ENCODE measurements around the gene EXOC1L.

EXOC1L gene

DNA sequence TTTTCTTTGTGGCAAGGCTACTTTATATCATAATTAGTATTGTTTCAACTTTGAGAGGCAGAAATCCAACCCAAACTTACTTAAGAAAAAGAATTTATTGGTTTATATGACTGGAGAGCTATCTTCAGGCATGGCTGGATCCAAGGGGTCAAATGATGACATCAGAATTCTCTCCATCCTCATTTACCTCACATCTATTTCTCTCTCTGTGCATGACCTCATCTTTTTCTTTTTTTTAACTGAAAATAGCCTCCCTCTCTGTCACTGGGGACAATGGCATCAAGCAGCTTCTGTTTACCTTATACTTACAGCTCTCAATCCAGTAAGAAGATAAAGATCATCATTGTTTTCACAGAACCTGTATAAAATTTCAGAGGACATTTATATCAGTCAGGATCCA is 12.0 kb upstream of the EXOC1L start:
- Histone ChIP-seq H3K27ac (ENCODE audit: low read depth in 2 of 2, low read length in 2 of 2) (no peak overlapping the region), H3K4me1 (ENCODE audit: control insufficient read depth in 2 of 2, insufficient read depth in 2 of 2, low read length in 2 of 2) (no peaks in the 10 kb centered on the region), H3K9ac (ENCODE audit: low read depth in 1 of 2, low read length in 2 of 2) (no peak overlapping the region), H3K27me3 (ENCODE audit: control insufficient read depth in 2 of 2, insufficient read depth in 2 of 2, low read length in 2 of 2) (no peaks in the 10 kb centered on the region), H3K36me3 (ENCODE audit: control insufficient read depth in 2 of 2, insufficient read depth in 2 of 2, low read length in 2 of 2) (no peaks in the 10 kb centered on the region), H3K4me3 (ENCODE audit: low read length in 2 of 2) (no peak overlapping the region), H3K9me3 (ENCODE audit: control insufficient read depth in 2 of 2, low read length in 2 of 2) (no peaks in the 10 kb centered on the region)

DNA sequence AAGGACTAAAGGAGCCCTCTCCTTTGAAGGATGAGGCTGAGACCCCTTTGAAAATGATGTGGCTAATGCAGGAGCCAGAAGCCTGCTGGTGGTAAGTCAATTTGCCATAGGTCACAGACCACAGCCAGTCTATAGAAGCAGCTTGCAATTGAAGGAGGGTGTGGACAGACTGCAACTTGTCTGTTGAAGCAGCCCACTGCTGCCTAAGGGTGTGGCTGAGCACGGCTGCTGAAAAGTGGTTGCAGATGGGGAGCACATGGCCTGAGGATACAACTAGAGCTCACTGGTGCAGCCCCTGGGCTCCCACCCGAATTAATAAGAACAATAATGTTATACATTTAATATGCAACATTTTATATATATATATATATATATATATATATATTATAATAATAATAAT is 11.4 kb upstream of the EXOC1L start:
- Histone ChIP-seq H3K4me3 (ENCODE audit: low read length in 2 of 2) (no peak overlapping the region), H3K27ac (ENCODE audit: low read depth in 2 of 2, low read length in 2 of 2) (no peak overlapping the region), H3K9me3 (ENCODE audit: control insufficient read depth in 2 of 2, low read length in 2 of 2) (no peaks in the 10 kb centered on the region)

DNA sequence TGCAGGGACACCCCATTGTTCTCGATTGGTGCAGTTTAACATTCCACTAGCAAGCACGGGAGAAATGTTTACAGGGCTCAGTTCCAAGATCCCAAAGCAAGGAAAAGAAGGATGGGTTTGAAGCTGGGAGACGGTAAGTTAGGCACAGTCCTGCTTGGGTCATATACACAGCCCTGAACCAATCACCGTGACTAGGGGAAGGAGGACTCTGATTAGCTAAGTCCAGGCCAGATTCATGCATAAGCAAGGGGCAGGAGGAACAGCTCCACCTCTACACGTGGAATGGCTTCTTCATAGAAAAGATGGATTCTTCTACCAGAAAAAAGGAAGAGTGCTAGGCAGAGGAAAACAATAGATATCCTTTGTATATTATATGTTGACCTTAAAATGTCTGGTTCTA is 11.0 kb upstream of the EXOC1L start:
- H3K9ac ChIP-seq (ENCODE audit: low read depth in 1 of 2, low read length in 2 of 2): no peak overlapping the region
- H3K4me1 ChIP-seq (ENCODE audit: control insufficient read depth in 2 of 2, insufficient read depth in 2 of 2, low read length in 2 of 2): no peaks in the 10 kb centered on the region
- H3K27me3 ChIP-seq (ENCODE audit: control insufficient read depth in 2 of 2, insufficient read depth in 2 of 2, low read length in 2 of 2): no peaks in the 10 kb centered on the region
- no peak overlapping the region for H3K4me3 ChIP-seq (ENCODE audit: low read length in 2 of 2)
- H3K9me3 ChIP-seq (ENCODE audit: control insufficient read depth in 2 of 2, low read length in 2 of 2): no peaks in the 10 kb centered on the region
- no peak overlapping the region for H3K27ac ChIP-seq (ENCODE audit: low read depth in 2 of 2, low read length in 2 of 2)
- H3K36me3 ChIP-seq (ENCODE audit: control insufficient read depth in 2 of 2, insufficient read depth in 2 of 2, low read length in 2 of 2): no peaks in the 10 kb centered on the region

More for the DNA sequence above, 11.4 kb upstream of the EXOC1L start:
- Histone ChIP-seq H3K4me1 (ENCODE audit: control insufficient read depth in 2 of 2, insufficient read depth in 2 of 2, low read length in 2 of 2) (no peaks in the 10 kb centered on the region), H3K27me3 (ENCODE audit: control insufficient read depth in 2 of 2, insufficient read depth in 2 of 2, low read length in 2 of 2) (no peaks in the 10 kb centered on the region), H3K36me3 (ENCODE audit: control insufficient read depth in 2 of 2, insufficient read depth in 2 of 2, low read length in 2 of 2) (no peaks in the 10 kb centered on the region), H3K9ac (ENCODE audit: low read depth in 1 of 2, low read length in 2 of 2) (no peak overlapping the region)

DNA sequence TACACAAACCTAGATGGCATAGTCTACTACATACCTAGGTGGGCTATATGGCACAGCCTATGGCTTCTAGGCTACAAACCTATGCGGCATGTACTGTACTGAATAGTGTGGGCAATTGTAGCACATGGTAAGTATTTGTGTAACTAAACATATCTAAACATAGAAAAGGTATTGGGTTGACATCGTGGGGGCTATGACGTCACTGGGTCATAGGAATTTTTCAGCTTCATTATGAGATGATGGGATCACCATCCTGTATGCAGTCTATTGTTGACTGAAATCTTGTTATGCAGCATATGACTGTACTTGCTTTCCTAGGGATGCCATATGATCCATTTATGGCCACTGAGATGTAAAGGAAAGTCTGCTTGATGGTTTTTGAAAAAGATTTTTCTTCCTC is 1.9 kb upstream of the EXOC1L start:
- H3K9ac ChIP-seq (ENCODE audit: low read depth in 1 of 2, low read length in 2 of 2): no peak overlapping the region
- no peaks in the 10 kb centered on the region for H3K9me3 ChIP-seq (ENCODE audit: control insufficient read depth in 2 of 2, low read length in 2 of 2)
- no peak overlapping the region for H3K4me3 ChIP-seq (ENCODE audit: low read length in 2 of 2)
- peaks cover 0 to 4% of the 10 kb centered on the region in 2 donors for H3K27me3 ChIP-seq (ENCODE audit: control insufficient read depth in 2 of 2, insufficient read depth in 2 of 2, low read length in 2 of 2)
- H3K36me3 ChIP-seq (ENCODE audit: control insufficient read depth in 2 of 2, insufficient read depth in 2 of 2, low read length in 2 of 2): no peaks in the 10 kb centered on the region
- no peaks in the 10 kb centered on the region for H3K4me1 ChIP-seq (ENCODE audit: control insufficient read depth in 2 of 2, insufficient read depth in 2 of 2, low read length in 2 of 2)
- H3K27ac ChIP-seq (ENCODE audit: low read depth in 2 of 2, low read length in 2 of 2): no peak overlapping the region

DNA sequence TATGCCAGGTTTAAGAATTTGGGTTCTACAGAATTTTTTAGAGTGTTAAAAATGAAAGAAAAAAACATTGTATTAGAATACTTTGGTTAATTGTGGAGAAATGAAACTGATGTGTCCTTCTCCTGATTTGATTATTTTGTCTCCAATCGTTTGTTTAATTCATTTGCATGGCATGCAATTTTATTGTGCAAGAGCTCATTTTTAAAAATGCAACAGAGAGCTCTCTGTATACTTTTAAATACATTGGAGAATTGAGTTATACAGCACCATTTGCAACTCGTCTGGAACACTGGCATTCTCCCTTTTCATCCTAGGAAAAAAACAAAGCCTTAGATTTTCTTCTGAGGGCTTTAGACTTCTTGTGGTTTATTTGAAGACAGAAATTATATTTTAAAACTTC is 689 bp downstream of the EXOC1L start:
- no peaks in the 10 kb centered on the region for H3K4me1 ChIP-seq (ENCODE audit: control insufficient read depth in 2 of 2, insufficient read depth in 2 of 2, low read length in 2 of 2)
- H3K4me3 ChIP-seq (ENCODE audit: low read length in 2 of 2): no peak overlapping the region
- no peaks in the 10 kb centered on the region for H3K36me3 ChIP-seq (ENCODE audit: control insufficient read depth in 2 of 2, insufficient read depth in 2 of 2, low read length in 2 of 2)
- no peak overlapping the region for H3K27ac ChIP-seq (ENCODE audit: low read depth in 2 of 2, low read length in 2 of 2)
- peaks cover 0 to 4% of the 10 kb centered on the region in 2 donors for H3K27me3 ChIP-seq (ENCODE audit: control insufficient read depth in 2 of 2, insufficient read depth in 2 of 2, low read length in 2 of 2)
- no peaks in the 10 kb centered on the region for H3K9me3 ChIP-seq (ENCODE audit: control insufficient read depth in 2 of 2, low read length in 2 of 2)
- H3K9ac ChIP-seq (ENCODE audit: low read depth in 1 of 2, low read length in 2 of 2): no peak overlapping the region

DNA sequence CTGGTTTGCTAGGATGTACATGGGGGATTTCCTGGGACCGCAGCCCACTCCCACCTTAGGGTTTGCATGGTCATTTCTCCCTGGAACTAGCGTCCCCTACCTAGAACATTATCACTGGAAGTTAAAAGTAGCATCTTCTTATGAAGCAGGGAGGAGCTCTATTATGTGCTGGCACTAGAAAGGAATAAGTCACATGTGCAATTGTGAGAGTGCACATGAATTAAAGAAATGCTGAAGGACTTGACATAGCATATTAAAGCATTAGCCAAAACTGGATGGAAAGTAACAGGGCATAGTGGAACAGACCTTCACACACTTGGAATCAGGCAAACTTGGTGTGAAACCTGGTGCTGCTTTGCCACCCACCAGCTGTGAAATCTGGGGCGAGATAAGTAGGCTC is 2.7 kb downstream of the EXOC1L start:
- Histone ChIP-seq H3K4me1 (ENCODE audit: control insufficient read depth in 2 of 2, insufficient read depth in 2 of 2, low read length in 2 of 2) (no peaks in the 10 kb centered on the region), H3K9me3 (ENCODE audit: control insufficient read depth in 2 of 2, low read length in 2 of 2) (no peaks in the 10 kb centered on the region), H3K4me3 (ENCODE audit: low read length in 2 of 2) (no peak overlapping the region), H3K36me3 (ENCODE audit: control insufficient read depth in 2 of 2, insufficient read depth in 2 of 2, low read length in 2 of 2) (no peaks in the 10 kb centered on the region), H3K9ac (ENCODE audit: low read depth in 1 of 2, low read length in 2 of 2) (no peak overlapping the region), H3K27me3 (ENCODE audit: control insufficient read depth in 2 of 2, insufficient read depth in 2 of 2, low read length in 2 of 2) (peaks cover 0 to 4% of the 10 kb centered on the region in 2 donors), H3K27ac (ENCODE audit: low read depth in 2 of 2, low read length in 2 of 2) (no peak overlapping the region)

DNA sequence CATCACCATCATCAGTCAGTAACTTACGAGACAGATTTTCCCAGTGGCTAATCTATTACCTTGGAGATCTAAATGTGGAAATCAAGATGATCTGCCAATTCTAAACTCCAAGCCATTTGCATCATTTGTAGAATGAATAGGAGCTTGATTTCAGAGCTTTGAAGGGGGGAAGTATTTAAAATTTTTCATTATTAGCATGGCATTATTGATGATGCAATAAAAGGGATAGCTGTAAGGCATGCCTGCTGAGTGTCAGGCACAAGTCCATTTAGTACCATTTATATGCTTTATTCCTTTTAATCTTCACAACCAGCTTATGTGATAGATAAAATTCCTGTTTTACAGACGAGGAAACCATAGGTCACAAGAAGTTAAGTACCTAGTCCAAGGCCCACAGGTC is 5.3 kb downstream of the EXOC1L start:
- peaks cover 0 to under 1% of the 10 kb centered on the region in 2 donors for H3K27me3 ChIP-seq (ENCODE audit: control insufficient read depth in 2 of 2, insufficient read depth in 2 of 2, low read length in 2 of 2)
- no peaks in the 10 kb centered on the region for H3K36me3 ChIP-seq (ENCODE audit: control insufficient read depth in 2 of 2, insufficient read depth in 2 of 2, low read length in 2 of 2)
- no peaks in the 10 kb centered on the region for H3K9me3 ChIP-seq (ENCODE audit: control insufficient read depth in 2 of 2, low read length in 2 of 2)
- no peak overlapping the region for H3K27ac ChIP-seq (ENCODE audit: low read depth in 2 of 2, low read length in 2 of 2)
- no peaks in the 10 kb centered on the region for H3K4me1 ChIP-seq (ENCODE audit: control insufficient read depth in 2 of 2, insufficient read depth in 2 of 2, low read length in 2 of 2)
- H3K4me3 ChIP-seq (ENCODE audit: low read length in 2 of 2): no peak overlapping the region
- no peak overlapping the region for H3K9ac ChIP-seq (ENCODE audit: low read depth in 1 of 2, low read length in 2 of 2)

DNA sequence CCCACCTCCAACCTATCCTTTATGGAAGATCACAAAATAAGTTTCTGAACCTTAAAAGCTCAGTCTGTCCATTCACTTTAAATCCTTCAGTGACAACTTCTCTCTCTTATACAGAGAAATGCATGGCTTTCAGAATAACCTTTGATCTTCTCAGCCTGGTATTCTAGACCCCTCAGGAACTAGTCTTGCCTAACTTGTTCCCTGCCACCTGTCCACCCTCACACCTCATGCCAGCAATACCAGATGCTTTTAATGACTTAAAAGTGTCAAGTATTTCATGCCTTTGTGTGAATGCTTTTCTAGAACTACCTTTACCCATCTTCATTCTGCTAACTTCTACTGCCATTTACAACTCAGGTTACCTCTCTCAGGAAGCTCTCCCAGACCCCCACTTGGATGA is 7.4 kb downstream of the EXOC1L start:
- no peaks in the 10 kb centered on the region for H3K9me3 ChIP-seq (ENCODE audit: control insufficient read depth in 2 of 2, low read length in 2 of 2)
- H3K4me3 ChIP-seq (ENCODE audit: low read length in 2 of 2): no peak overlapping the region
- no peak overlapping the region for H3K9ac ChIP-seq (ENCODE audit: low read depth in 1 of 2, low read length in 2 of 2)

DNA sequence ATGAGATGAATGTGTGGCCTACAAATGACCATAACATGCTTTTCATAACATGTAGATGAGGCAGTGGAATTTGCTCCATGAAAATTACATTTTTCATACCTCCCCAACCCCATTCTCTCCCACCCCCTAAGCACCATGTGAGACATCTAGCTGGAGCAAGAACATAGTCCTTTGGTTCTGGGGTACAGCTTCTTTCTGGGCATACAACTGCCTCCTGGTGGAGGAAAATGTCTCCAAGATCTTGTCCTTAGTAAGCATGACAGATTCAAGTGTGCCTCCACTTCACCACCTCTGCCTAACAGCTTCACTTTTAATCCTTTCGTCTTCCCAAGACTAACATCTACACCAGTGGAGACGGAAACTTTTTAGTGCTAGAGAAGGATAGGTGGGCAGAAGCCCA is 8.0 kb downstream of the EXOC1L start:
- Histone ChIP-seq H3K36me3 (ENCODE audit: control insufficient read depth in 2 of 2, insufficient read depth in 2 of 2, low read length in 2 of 2) (no peaks in the 10 kb centered on the region), H3K4me3 (ENCODE audit: low read length in 2 of 2) (no peak overlapping the region), H3K4me1 (ENCODE audit: control insufficient read depth in 2 of 2, insufficient read depth in 2 of 2, low read length in 2 of 2) (no peaks in the 10 kb centered on the region), H3K9me3 (ENCODE audit: control insufficient read depth in 2 of 2, low read length in 2 of 2) (no peaks in the 10 kb centered on the region), H3K27ac (ENCODE audit: low read depth in 2 of 2, low read length in 2 of 2) (no peak overlapping the region), H3K9ac (ENCODE audit: low read depth in 1 of 2, low read length in 2 of 2) (no peak overlapping the region), H3K27me3 (ENCODE audit: control insufficient read depth in 2 of 2, insufficient read depth in 2 of 2, low read length in 2 of 2) (no peaks in the 10 kb centered on the region)

More for the DNA sequence above, 7.4 kb downstream of the EXOC1L start:
- H3K36me3 ChIP-seq (ENCODE audit: control insufficient read depth in 2 of 2, insufficient read depth in 2 of 2, low read length in 2 of 2): no peaks in the 10 kb centered on the region
- no peaks in the 10 kb centered on the region for H3K4me1 ChIP-seq (ENCODE audit: control insufficient read depth in 2 of 2, insufficient read depth in 2 of 2, low read length in 2 of 2)
- H3K27me3 ChIP-seq (ENCODE audit: control insufficient read depth in 2 of 2, insufficient read depth in 2 of 2, low read length in 2 of 2): no peaks in the 10 kb centered on the region
- H3K27ac ChIP-seq (ENCODE audit: low read depth in 2 of 2, low read length in 2 of 2): no peak overlapping the region

DNA sequence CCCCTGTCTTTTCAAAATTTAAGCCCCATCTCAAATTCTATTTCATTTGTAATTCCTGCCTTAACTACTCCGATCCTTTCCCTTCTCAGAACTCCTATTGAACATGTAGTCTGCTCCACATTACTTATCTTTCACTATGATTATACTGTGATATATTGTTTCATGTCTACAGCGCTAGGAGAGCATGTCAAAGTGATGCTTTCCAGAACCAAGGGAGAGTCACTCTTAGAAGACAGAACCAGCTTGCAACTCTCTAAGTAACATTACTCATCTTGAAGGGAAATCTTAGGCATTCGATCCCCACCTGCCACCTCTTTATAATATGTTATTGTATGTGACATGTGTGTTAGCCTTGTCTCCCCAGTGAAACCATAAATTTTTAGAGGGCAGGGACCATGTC is 10.5 kb downstream of the EXOC1L start:
- Histone ChIP-seq H3K27me3 (ENCODE audit: control insufficient read depth in 2 of 2, insufficient read depth in 2 of 2, low read length in 2 of 2) (no peaks in the 10 kb centered on the region), H3K27ac (ENCODE audit: low read depth in 2 of 2, low read length in 2 of 2) (no peak overlapping the region), H3K36me3 (ENCODE audit: control insufficient read depth in 2 of 2, insufficient read depth in 2 of 2, low read length in 2 of 2) (no peaks in the 10 kb centered on the region), H3K4me3 (ENCODE audit: low read length in 2 of 2) (no peak overlapping the region), H3K9ac (ENCODE audit: low read depth in 1 of 2, low read length in 2 of 2) (no peak overlapping the region), H3K9me3 (ENCODE audit: control insufficient read depth in 2 of 2, low read length in 2 of 2) (no peaks in the 10 kb centered on the region), H3K4me1 (ENCODE audit: control insufficient read depth in 2 of 2, insufficient read depth in 2 of 2, low read length in 2 of 2) (no peaks in the 10 kb centered on the region)

DNA sequence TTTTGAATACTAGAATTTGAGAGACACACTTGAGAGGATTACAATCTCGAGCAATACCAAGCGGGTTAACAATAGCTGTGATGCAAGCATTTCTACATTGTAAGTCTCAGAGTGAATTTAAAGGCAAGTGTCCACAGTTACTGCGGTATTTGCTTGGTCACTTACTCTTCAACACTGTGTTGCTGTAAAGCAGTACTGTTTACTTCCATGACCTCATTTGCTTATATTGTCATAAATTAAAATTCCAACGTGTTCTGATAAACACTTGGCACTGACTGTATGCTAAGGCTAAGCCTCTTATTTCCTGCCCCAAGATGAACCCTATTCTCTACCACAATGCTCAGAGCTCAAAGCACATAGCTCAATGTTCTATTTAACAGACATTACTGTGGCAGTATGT is 11.1 kb downstream of the EXOC1L start:
- Histone ChIP-seq H3K36me3 (ENCODE audit: control insufficient read depth in 2 of 2, insufficient read depth in 2 of 2, low read length in 2 of 2) (no peaks in the 10 kb centered on the region), H3K27me3 (ENCODE audit: control insufficient read depth in 2 of 2, insufficient read depth in 2 of 2, low read length in 2 of 2) (no peaks in the 10 kb centered on the region), H3K4me3 (ENCODE audit: low read length in 2 of 2) (no peak overlapping the region), H3K9ac (ENCODE audit: low read depth in 1 of 2, low read length in 2 of 2) (peak overlapping the region in 1 of 2 donors; percentile 6), H3K4me1 (ENCODE audit: control insufficient read depth in 2 of 2, insufficient read depth in 2 of 2, low read length in 2 of 2) (no peaks in the 10 kb centered on the region), H3K9me3 (ENCODE audit: control insufficient read depth in 2 of 2, low read length in 2 of 2) (no peaks in the 10 kb centered on the region), H3K27ac (ENCODE audit: low read depth in 2 of 2, low read length in 2 of 2) (no peak overlapping the region)
